Measurements from ENCODE around the gene PCGF3. TPM values are rescaled to one million over a fixed set of nuclear protein-coding genes. Genes with fewer than 3 reads are reported as not detected.
"Not testable (repeated sequence)": the region's sequence is repeated elsewhere in the genome, so short reads cannot be mapped to it uniquely, and the experiment has no call there.

Gene PCGF3
- total RNA-seq, 2 experiments from 2014 or later: 51.5 to 52.1 TPM

GRCh38 chr4:768076-768475 lies 62.4 kb downstream of the PCGF3 start:
- POLR2A ChIA-PET: interaction anchor here (4.8 kb wide), 1 partner anchor 13 kb away, joined by 27 read pairs; no protein-coding TSS in a partner anchor
- Mint-ChIP-seq H3K9me3 (no peaks in the 10 kb centered on the region), H3K4me1 (peaks cover 18% of the 10 kb centered on the region), H3K36me3 (ENCODE audit: low read depth) (peaks cover 58% of the 10 kb centered on the region), H3K4me3 (no peak overlapping the region), H3K27ac (no peak overlapping the region), H3K27me3 (no peaks in the 10 kb centered on the region)
- no peak for DNase-seq
- CTCF ChIA-PET: interaction anchor here (3.1 kb wide), 1 partner anchor 26 kb away, joined by 12 read pairs; no protein-coding TSS in a partner anchor

- CTCF ChIA-PET: interaction anchor here (3.1 kb wide), 1 partner anchor 27 kb away, joined by 12 read pairs; no protein-coding TSS in a partner anchor
- Mint-ChIP-seq H3K36me3 (ENCODE audit: low read depth) (peaks cover 55% of the 10 kb centered on the region), H3K27me3 (no peaks in the 10 kb centered on the region), H3K9me3 (no peaks in the 10 kb centered on the region), H3K4me1 (peaks cover 10% of the 10 kb centered on the region), H3K4me3 (no peak overlapping the region), H3K27ac (no peak overlapping the region)
- POLR2A ChIA-PET: interaction anchor here (4.8 kb wide), 1 partner anchor 12 kb away, joined by 27 read pairs; no protein-coding TSS in a partner anchor
- no peak for DNase-seq
These were observed 63.4 kb downstream of the PCGF3 start for GRCh38 chr4:768995-769394.

GRCh38 chr4:769511-769910 lies 63.9 kb downstream of the PCGF3 start:
- no peak overlapping the region for H3K4me3 Mint-ChIP-seq
- H3K36me3 Mint-ChIP-seq (ENCODE audit: low read depth): peaks cover 60% of the 10 kb centered on the region
- H3K27ac Mint-ChIP-seq: peak overlapping the region; percentile 21
- CTCF ChIA-PET: interaction anchor here (1.1 kb wide), 1 partner anchor 27 kb away, joined by 3 read pairs; no protein-coding TSS in a partner anchor
- no peaks in the 10 kb centered on the region for H3K27me3 Mint-ChIP-seq
- no peak for DNase-seq
- H3K9me3 Mint-ChIP-seq: no peaks in the 10 kb centered on the region
- POLR2A ChIA-PET: interaction anchor here (4.8 kb wide), 1 partner anchor 11 kb away, joined by 27 read pairs; no protein-coding TSS in a partner anchor
- peaks cover 15% of the 10 kb centered on the region for H3K4me1 Mint-ChIP-seq

- ChIA-PET POLR2A (interaction anchor here (4.8 kb wide), 1 partner anchor 11 kb away, joined by 27 read pairs; no protein-coding TSS in a partner anchor), CTCF (interaction anchor here (1.1 kb wide), 1 partner anchor 28 kb away, joined by 3 read pairs; no protein-coding TSS in a partner anchor)
- Mint-ChIP-seq H3K9me3 (no peaks in the 10 kb centered on the region), H3K27me3 (no peaks in the 10 kb centered on the region), H3K4me1 (peaks cover 16% of the 10 kb centered on the region), H3K36me3 (ENCODE audit: low read depth) (peaks cover 61% of the 10 kb centered on the region), H3K4me3 (no peak overlapping the region), H3K27ac (peak overlapping the region; percentile 21)
- DNase-seq: no peak
These were observed 64.4 kb downstream of the PCGF3 start for GRCh38 chr4:770022-770421.

GRCh38 chr4:771464-771863 lies 65.8 kb downstream of the PCGF3 start:
- CTCF ChIA-PET: no interaction called here
- no peaks in the 10 kb centered on the region for H3K27me3 Mint-ChIP-seq
- POLR2A ChIA-PET: no interaction called here
- H3K36me3 Mint-ChIP-seq (ENCODE audit: low read depth): peaks cover 69% of the 10 kb centered on the region
- H3K9me3 Mint-ChIP-seq: no peaks in the 10 kb centered on the region
- no peak overlapping the region for H3K27ac Mint-ChIP-seq
- peaks cover 18% of the 10 kb centered on the region for H3K4me1 Mint-ChIP-seq
- H3K4me3 Mint-ChIP-seq: no peak overlapping the region
- no peak for DNase-seq

GRCh38 chr4:772118-772517 lies 66.5 kb downstream of the PCGF3 start:
- ChIA-PET CTCF (no interaction called here), POLR2A (no interaction called here)
- Mint-ChIP-seq H3K9me3 (no peaks in the 10 kb centered on the region), H3K36me3 (ENCODE audit: low read depth) (peaks cover 68% of the 10 kb centered on the region), H3K27ac (no peak overlapping the region), H3K4me1 (peaks cover 22% of the 10 kb centered on the region), H3K27me3 (no peaks in the 10 kb centered on the region), H3K4me3 (no peak overlapping the region)
- DNase-seq: no peak

- no peaks in the 10 kb centered on the region for H3K27me3 Mint-ChIP-seq
- no peak for DNase-seq
- peaks cover 27% of the 10 kb centered on the region for H3K4me1 Mint-ChIP-seq
- ChIA-PET CTCF (no interaction called here), POLR2A (interaction anchor here (0.9 kb wide), 1 partner anchor 8 kb away, joined by 3 read pairs; no protein-coding TSS in a partner anchor)
- H3K9me3 Mint-ChIP-seq: no peaks in the 10 kb centered on the region
- no peak overlapping the region for H3K4me3 Mint-ChIP-seq
- H3K36me3 Mint-ChIP-seq (ENCODE audit: low read depth): peaks cover 68% of the 10 kb centered on the region
- no peak overlapping the region for H3K27ac Mint-ChIP-seq
These were observed 67.1 kb downstream of the PCGF3 start for GRCh38 chr4:772776-773175.

GRCh38 chr4:773214-773613 lies 67.6 kb downstream of the PCGF3 start:
- ChIA-PET CTCF (interaction anchor here (1.4 kb wide), 1 partner anchor 31 kb away, joined by 3 read pairs; no protein-coding TSS in a partner anchor), POLR2A (interaction anchor here (0.9 kb wide), 1 partner anchor 8 kb away, joined by 3 read pairs; no protein-coding TSS in a partner anchor)
- H3K36me3 Mint-ChIP-seq (ENCODE audit: low read depth): peaks cover 69% of the 10 kb centered on the region
- H3K27me3 Mint-ChIP-seq: no peaks in the 10 kb centered on the region
- H3K9me3 Mint-ChIP-seq: no peaks in the 10 kb centered on the region
- H3K4me3 Mint-ChIP-seq: no peak overlapping the region
- H3K27ac Mint-ChIP-seq: no peak overlapping the region
- peaks cover 31% of the 10 kb centered on the region for H3K4me1 Mint-ChIP-seq
- DNase-seq: no peak

- ChIA-PET POLR2A (interaction anchor here (1.2 to 2.0 kb wide), 3 partner anchors 8 to 12 kb away, joined by 5 to 6 read pairs (median 5); no protein-coding TSS in a partner anchor), CTCF (interaction anchor here (0.7 to 1.4 kb wide), 3 partner anchors 8 to 32 kb away, joined by 3 read pairs; no protein-coding TSS in a partner anchor)
- not testable (repeated sequence) for DNase-seq, H3K9me3 Mint-ChIP-seq, H3K27me3 Mint-ChIP-seq, H3K4me3 Mint-ChIP-seq
- H3K36me3 Mint-ChIP-seq (ENCODE audit: low read depth): peaks cover 75% of the 10 kb centered on the region
- peak overlapping the region; percentile 26 for H3K27ac Mint-ChIP-seq
- peaks cover 35% of the 10 kb centered on the region for H3K4me1 Mint-ChIP-seq
These were observed 68.9 kb downstream of the PCGF3 start for GRCh38 chr4:774419-775092.

- ChIA-PET CTCF (interaction anchor here (0.6 to 1.0 kb wide), 2 partner anchors 33 to 1037 kb away, joined by 3 to 4 read pairs; no protein-coding TSS in a partner anchor), POLR2A (interaction anchor here (1.3 to 2.0 kb wide), 2 partner anchors 9 to 11 kb away, joined by 5 to 6 read pairs; no protein-coding TSS in a partner anchor)
- H3K27ac Mint-ChIP-seq, H3K9me3 Mint-ChIP-seq, H3K4me3 Mint-ChIP-seq, H3K27me3 Mint-ChIP-seq, DNase-seq: not testable (repeated sequence)
- Mint-ChIP-seq H3K36me3 (ENCODE audit: low read depth) (peaks cover 75% of the 10 kb centered on the region), H3K4me1 (peaks cover 42% of the 10 kb centered on the region)
These were observed 69.9 kb downstream of the PCGF3 start for GRCh38 chr4:775485-775884.

GRCh38 chr4:776743-777441 lies 71.3 kb downstream of the PCGF3 start:
- Mint-ChIP-seq H3K36me3 (ENCODE audit: low read depth) (peaks cover 73% of the 10 kb centered on the region), H3K9me3 (no peaks in the 10 kb centered on the region), H3K4me1 (peaks cover 46% of the 10 kb centered on the region), H3K27me3 (no peaks in the 10 kb centered on the region), H3K4me3 (no peak overlapping the region), H3K27ac (no peak overlapping the region)
- CTCF ChIA-PET: no interaction called here
- no peak for DNase-seq
- POLR2A ChIA-PET: interaction anchor here (2.0 kb wide), 1 partner anchor 10 kb away, joined by 6 read pairs; no protein-coding TSS in a partner anchor

- Mint-ChIP-seq H3K36me3 (ENCODE audit: low read depth) (peaks cover 70% of the 10 kb centered on the region), H3K27ac (no peak overlapping the region), H3K9me3 (no peaks in the 10 kb centered on the region), H3K27me3 (no peaks in the 10 kb centered on the region), H3K4me1 (peaks cover 54% of the 10 kb centered on the region), H3K4me3 (no peak overlapping the region)
- no peak for DNase-seq
- POLR2A ChIA-PET: interaction anchor here (1.2 kb wide), 1 partner anchor 154 kb away, joined by 4 read pairs; the partner anchor contains the start of genes GAK and TMEM175
- CTCF ChIA-PET: no interaction called here
These were observed 72.1 kb downstream of the PCGF3 start for GRCh38 chr4:777520-778262.
